ENCODE measurements around the gene SOD3.

DNA sequence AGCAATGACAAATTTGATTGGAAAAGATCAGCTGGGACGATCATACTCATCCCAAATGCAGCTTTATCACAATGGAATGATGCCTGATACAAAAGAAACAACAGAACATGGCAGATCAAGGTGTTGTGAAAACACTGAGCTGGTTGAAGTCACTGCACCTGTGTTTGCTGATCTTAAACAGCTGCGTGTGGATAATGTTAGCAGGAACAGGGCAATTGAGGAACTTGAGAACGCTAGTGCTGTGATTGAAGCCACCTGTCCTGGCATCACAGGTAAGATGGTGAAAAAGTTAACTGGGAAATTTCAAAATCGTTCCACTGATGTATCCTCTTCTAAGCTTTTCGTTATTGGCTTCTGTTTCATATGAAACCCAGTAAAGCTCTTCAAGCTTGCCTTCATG lies 27.4 kb upstream of the SOD3 start:
- TF ChIP-seq, protein P1, sequence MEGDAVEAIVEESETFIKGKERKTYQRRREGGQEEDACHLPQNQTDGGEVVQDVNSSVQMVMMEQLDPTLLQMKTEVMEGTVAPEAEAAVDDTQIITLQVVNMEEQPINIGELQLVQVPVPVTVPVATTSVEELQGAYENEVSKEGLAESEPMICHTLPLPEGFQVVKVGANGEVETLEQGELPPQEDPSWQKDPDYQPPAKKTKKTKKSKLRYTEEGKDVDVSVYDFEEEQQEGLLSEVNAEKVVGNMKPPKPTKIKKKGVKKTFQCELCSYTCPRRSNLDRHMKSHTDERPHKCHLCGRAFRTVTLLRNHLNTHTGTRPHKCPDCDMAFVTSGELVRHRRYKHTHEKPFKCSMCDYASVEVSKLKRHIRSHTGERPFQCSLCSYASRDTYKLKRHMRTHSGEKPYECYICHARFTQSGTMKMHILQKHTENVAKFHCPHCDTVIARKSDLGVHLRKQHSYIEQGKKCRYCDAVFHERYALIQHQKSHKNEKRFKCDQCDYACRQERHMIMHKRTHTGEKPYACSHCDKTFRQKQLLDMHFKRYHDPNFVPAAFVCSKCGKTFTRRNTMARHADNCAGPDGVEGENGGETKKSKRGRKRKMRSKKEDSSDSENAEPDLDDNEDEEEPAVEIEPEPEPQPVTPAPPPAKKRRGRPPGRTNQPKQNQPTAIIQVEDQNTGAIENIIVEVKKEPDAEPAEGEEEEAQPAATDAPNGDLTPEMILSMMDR (IDR thresholded peaks at IDR 0.05; ENCODE audit: insufficient read depth, low read depth, low read length) = no peak
- TF ChIP-seq EZH2 (IDR thresholded peaks at IDR 0.05; ENCODE audit: insufficient read depth, low read length) = no peak

All from astrocyte (in vitro differentiated cells and primary cell).